HepG2 (cell line): ENCODE measurements around the gene SMAD7. TPM values are rescaled to one million over a fixed set of nuclear protein-coding genes. Genes with fewer than 3 reads are reported as not detected.

Experiments used
- ATRX ChIP-seq: sonication (generic); formaldehyde crosslinking; IDR thresholded peaks from 2 replicates; pipeline ENCODE4 v1.4.0; 2020; ENCODE audit warnings: missing genetic modification reagents, borderline replicate concordance
- ELF3 ChIP-seq: IDR thresholded peaks from 2 replicates; pipeline ENCODE4 v1.6.1; 2016; ENCODE audit warnings: missing genetic modification reagents, missing compliant biosample characterization
- HINFP ChIP-seq: sonication (generic); formaldehyde crosslinking; IDR thresholded peaks from 2 replicates; pipeline ENCODE4 v1.4.0; 2020; ENCODE audit warnings: low read depth, mild to moderate bottlenecking, missing genetic modification reagents
- IRF9 ChIP-seq: sonication (generic); formaldehyde crosslinking; IDR thresholded peaks from 2 replicates; pipeline ENCODE4 v1.8.0; 2022; ENCODE audit warnings: missing genetic modification reagents, mild to moderate bottlenecking, borderline replicate concordance
- MAF1 ChIP-seq: sonication (generic); formaldehyde crosslinking; IDR thresholded peaks from 2 replicates; pipeline ENCODE4 v1.5.0; 2020; ENCODE audit warnings: missing genetic modification reagents, borderline replicate concordance
- POLR2G ChIP-seq: fragments of 200-400 bp; formaldehyde crosslinking; IDR thresholded peaks from 2 replicates; pipeline ENCODE4 v1.6.1; 2018; ENCODE audit warnings: mild to moderate bottlenecking, low read depth, low read length, moderate library complexity
- RBM39 ChIP-seq: fragments of 200-400 bp; formaldehyde crosslinking; IDR thresholded peaks from one replicate; pipeline ENCODE4 v1.6.1; 2018; ENCODE audit warnings: antibody characterized with exemption, mild to moderate bottlenecking, low read depth, low read length; ENCODE audit not compliant: poor library complexity, severe bottlenecking
- TOE1 ChIP-seq: sonication (generic); formaldehyde crosslinking; IDR thresholded peaks from 2 replicates; pipeline ENCODE4 v1.4.0; 2020; ENCODE audit warnings: mild to moderate bottlenecking, missing genetic modification reagents
- TRIM24 ChIP-seq: sonication (generic); formaldehyde crosslinking; IDR thresholded peaks from 2 replicates; pipeline ENCODE4 v1.8.0; 2022; ENCODE audit warnings: mild to moderate bottlenecking, missing genetic modification reagents
- ZBTB14 ChIP-seq: sonication (generic); formaldehyde crosslinking; IDR thresholded peaks from 2 replicates; pipeline ENCODE4 v1.4.0; 2020; ENCODE audit warnings: missing genetic modification reagents
- ZNF160 ChIP-seq: sonication (generic); formaldehyde crosslinking; IDR thresholded peaks from 2 replicates; pipeline ENCODE4 v1.8.0; 2022; ENCODE audit warnings: mild to moderate bottlenecking, inconsistent platforms, missing genetic modification reagents
- ZNF615 ChIP-seq: sonication (generic); formaldehyde crosslinking; IDR thresholded peaks from 2 replicates; pipeline ENCODE4 v1.5.0; 2020; ENCODE audit warnings: mild to moderate bottlenecking, missing genetic modification reagents, borderline replicate concordance
- ZNF687 ChIP-seq: sonication (generic); formaldehyde crosslinking; IDR thresholded peaks from 2 replicates; pipeline ENCODE4 v1.5.1; 2020; ENCODE audit warnings: mild to moderate bottlenecking, missing genetic modification reagents, moderate library complexity
- ZNF776 ChIP-seq: sonication (generic); formaldehyde crosslinking; IDR thresholded peaks from 2 replicates; pipeline ENCODE4 v1.4.0; 2020; ENCODE audit warnings: mild to moderate bottlenecking, missing genetic modification reagents
- ZSCAN20 ChIP-seq: sonication (generic); formaldehyde crosslinking; IDR thresholded peaks from 2 replicates; pipeline ENCODE4 v1.4.0; 2020; ENCODE audit warnings: missing genetic modification reagents, mild to moderate bottlenecking, borderline replicate concordance
- polyA plus RNA-seq, 8 experiments: library from polyadenylated mRNA; depleted of rRNA in 3 of 8; stranded (reverse) in 7 of 8; unstranded in 1 of 8; fragments of >200 nt; fragmentation: Illumina TruSeq in 4 of 8; extraction: Trizol in 4 of 8; gene quantifications; 2 replicates each; pipeline versions ENCODE4 v1.2.1 to v1.2.3, GENCODE V29; 2011 to 2016; ENCODE audit warnings: low read depth in 4 of 8, missing spikeins in 1 of 8, mixed read lengths in 1 of 8; ENCODE audit not compliant: insufficient read depth in 1 of 8
- total RNA-seq, 5 experiments: library from RNA; depleted of rRNA; stranded (reverse); fragments of >200 nt; fragmentation: Illumina TruSeq; extraction: Trizol; gene quantifications; 2 replicates each; pipeline ENCODE4 v1.2.3, GENCODE V29; 2016; ENCODE audit warnings: low read depth in 1 of 5
- TF ChIP-seq, protein P1 (sequence below): sonication (generic); formaldehyde crosslinking; IDR thresholded peaks from 2 replicates; pipeline ENCODE4 v1.9.0; 2022; ENCODE audit warnings: missing genetic modification reagents, mild to moderate bottlenecking, borderline replicate concordance
- TF ChIP-seq, protein P2 (sequence below): sonication (generic); formaldehyde crosslinking; conservative IDR thresholded peaks from 2 replicates; pipeline ENCODE4 v1.4.0; 2020; ENCODE audit warnings: missing genetic modification reagents

SMAD7 gene
- total and polyA plus RNA-seq, 2 of the 13 experiments (the other 11 are each of a cell fraction or from before 2014, with no cell fraction given) = 17.4 to 24.7 TPM

DNA sequence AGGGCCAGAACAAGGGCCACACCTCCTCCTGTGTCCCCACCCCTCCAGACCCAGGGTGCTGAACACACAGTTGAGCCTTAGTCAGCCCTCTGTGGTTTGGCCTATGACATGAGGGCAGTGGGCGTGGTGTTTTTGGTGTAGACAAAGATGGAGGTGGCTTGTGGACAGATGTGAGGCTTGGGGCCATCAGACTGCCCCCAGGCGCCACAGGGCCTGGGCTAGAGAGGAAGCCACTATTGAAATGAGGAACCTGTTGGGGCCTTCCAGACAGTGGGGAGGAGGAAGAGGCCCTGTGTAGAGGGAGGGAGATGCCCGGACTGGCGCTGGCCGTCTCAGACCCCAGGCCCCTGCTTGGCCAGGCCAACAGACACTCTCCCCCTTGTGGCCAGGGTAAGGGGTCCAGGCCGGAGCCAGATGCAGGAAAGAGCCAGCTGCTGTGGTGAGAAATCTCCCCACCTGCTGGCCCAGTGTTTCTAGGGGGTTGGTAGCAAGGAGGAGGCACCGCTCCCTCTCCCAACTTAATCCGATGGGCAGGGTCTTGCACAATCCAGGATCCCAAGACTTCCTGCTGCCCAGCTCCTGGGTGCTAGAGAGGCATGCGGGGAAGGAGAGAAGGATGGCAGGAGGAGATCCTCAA is 53.8 kb downstream of the SMAD7 start (continued):
- TF ChIP-seq ZNF687 (CRISPR knock-in tag) (peak; percentile 94), MAF1 (no peak), ATRX (CRISPR knock-in tag) (no peak), POLR2G (peak; percentile 51; the same call in 1 of the 2 replicates), ELF3 (CRISPR knock-in tag) (no peak; the same call in 1 of the 2 replicates), ZBTB14 (CRISPR knock-in tag) (no peak), ZNF160 (CRISPR knock-in tag) (no peak), ZNF776 (no peak), IRF9 (CRISPR knock-in tag) (no peak), ZNF615 (CRISPR knock-in tag) (no peak; the same call in 1 of the 2 replicates), TOE1 (no peak), TRIM24 (CRISPR knock-in tag) (no peak), ZSCAN20 (CRISPR knock-in tag) (no peak), HINFP (CRISPR knock-in tag) (0 out of 2 replicates have a peak, but pooled peaks have one; percentile 35), RBM39 (no peak)
- TF ChIP-seq, protein P1, sequence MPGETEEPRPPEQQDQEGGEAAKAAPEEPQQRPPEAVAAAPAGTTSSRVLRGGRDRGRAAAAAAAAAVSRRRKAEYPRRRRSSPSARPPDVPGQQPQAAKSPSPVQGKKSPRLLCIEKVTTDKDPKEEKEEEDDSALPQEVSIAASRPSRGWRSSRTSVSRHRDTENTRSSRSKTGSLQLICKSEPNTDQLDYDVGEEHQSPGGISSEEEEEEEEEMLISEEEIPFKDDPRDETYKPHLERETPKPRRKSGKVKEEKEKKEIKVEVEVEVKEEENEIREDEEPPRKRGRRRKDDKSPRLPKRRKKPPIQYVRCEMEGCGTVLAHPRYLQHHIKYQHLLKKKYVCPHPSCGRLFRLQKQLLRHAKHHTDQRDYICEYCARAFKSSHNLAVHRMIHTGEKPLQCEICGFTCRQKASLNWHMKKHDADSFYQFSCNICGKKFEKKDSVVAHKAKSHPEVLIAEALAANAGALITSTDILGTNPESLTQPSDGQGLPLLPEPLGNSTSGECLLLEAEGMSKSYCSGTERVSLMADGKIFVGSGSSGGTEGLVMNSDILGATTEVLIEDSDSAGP = peak; percentile 79; the same call in 1 of the 2 replicates
- TF ChIP-seq, protein P2, sequence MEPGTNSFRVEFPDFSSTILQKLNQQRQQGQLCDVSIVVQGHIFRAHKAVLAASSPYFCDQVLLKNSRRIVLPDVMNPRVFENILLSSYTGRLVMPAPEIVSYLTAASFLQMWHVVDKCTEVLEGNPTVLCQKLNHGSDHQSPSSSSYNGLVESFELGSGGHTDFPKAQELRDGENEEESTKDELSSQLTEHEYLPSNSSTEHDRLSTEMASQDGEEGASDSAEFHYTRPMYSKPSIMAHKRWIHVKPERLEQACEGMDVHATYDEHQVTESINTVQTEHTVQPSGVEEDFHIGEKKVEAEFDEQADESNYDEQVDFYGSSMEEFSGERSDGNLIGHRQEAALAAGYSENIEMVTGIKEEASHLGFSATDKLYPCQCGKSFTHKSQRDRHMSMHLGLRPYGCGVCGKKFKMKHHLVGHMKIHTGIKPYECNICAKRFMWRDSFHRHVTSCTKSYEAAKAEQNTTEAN (CRISPR knock-in tag) = 0 out of 2 replicates have a peak, but pooled peaks have one; percentile 7
